B cell (primary cell): ENCODE data around the gene DEFB124. TPM values are rescaled to one million over a fixed set of nuclear protein-coding genes. Genes with fewer than 3 reads are reported as not detected.

ENCODE experiments used
- ATAC-seq: fragments of 200-7000 bp; cut with Tn5 transposase; one replicate; pipeline ENCODE4 v1.10.0; 2021; ENCODE audit warnings: low read depth, mild to moderate bottlenecking, moderate number of reproducible peaks, moderate library complexity
- CTCF ChIA-PET: fragments of 350-600 bp; sonication (Branson Sonifier 250); formaldehyde crosslinking; loops from one replicate; lab custom pipeline; 2021; ENCODE audit warnings: antibody characterized with exemption, inconsistent platforms; lab: Charles Lee
- POLR2A ChIA-PET: fragments of 350-600 bp; sonication (Branson Sonifier 250); formaldehyde crosslinking; loops from one replicate; lab custom pipeline; 2021; ENCODE audit warnings: antibody characterized with exemption; lab: Charles Lee
- DNase-seq: peaks from one replicate; pipeline ENCODE4 v3.0.0; 2013
- H2AFZ ChIP-seq: 2 replicates; pipeline ENCODE4 v1.6.1; 2012; ENCODE audit warnings: mild to moderate bottlenecking, low read depth, low read length; ENCODE audit not compliant: insufficient read depth, poor library complexity, severe bottlenecking
- H3K27ac ChIP-seq, 2 donors: 1 replicate in 1 of 2; 2 replicates in 1 of 2; pipeline ENCODE4 v1.5.1; 2012 to 2013; ENCODE audit warnings: low read length in 2 of 2, mild to moderate bottlenecking in 2 of 2, moderate library complexity in 1 of 2
- H3K27me3 ChIP-seq, 4 experiments: fragments of 200-600 bp in 1 of 4; sonication (generic) in 1 of 4; replicated peaks in 1 of 4; 1 replicate in 2 of 4; 2 replicates in 2 of 4; pipeline versions ENCODE4 v1.6.1 to v1.7.0; 2013 to 2016; ENCODE audit warnings: low read length in 3 of 4, mild to moderate bottlenecking in 2 of 4, mixed read lengths in 1 of 4, moderate library complexity in 1 of 4; ENCODE audit not compliant: insufficient read depth in 4 of 4, control insufficient read depth in 3 of 4; ENCODE audit errors: control extremely low read depth in 1 of 4
- H3K36me3 ChIP-seq, 2 experiments: replicated peaks in 1 of 2; 1 replicate in 1 of 2; 2 replicates in 1 of 2; pipeline versions ENCODE4 v1.6.1 to v1.7.1; 2013; ENCODE audit warnings: low read length in 1 of 2; ENCODE audit not compliant: insufficient read depth in 2 of 2, control insufficient read depth in 1 of 2; ENCODE audit errors: control extremely low read depth in 1 of 2, extremely low read depth in 1 of 2
- H3K4me1 ChIP-seq, 2 donors: fragments of 200-600 bp in 1 of 2; sonication (generic) in 1 of 2; 1 replicate in 1 of 2; 2 replicates in 1 of 2; pipeline versions ENCODE4 v1.5.1 to v1.6.1; 2013 to 2017; ENCODE audit warnings: low read length in 2 of 2; ENCODE audit not compliant: control insufficient read depth in 2 of 2, insufficient read depth in 2 of 2
- H3K4me2 ChIP-seq: replicated peaks from 2 replicates; pipeline ENCODE3; 2012; ENCODE audit warnings: mild to moderate bottlenecking, low read depth, low read length; ENCODE audit not compliant: poor library complexity, severe bottlenecking
- H3K4me3 ChIP-seq, 5 experiments: fragments of 200-600 bp in 1 of 5; sonication (generic) in 1 of 5; 1 replicate in 3 of 5; 2 replicates in 2 of 5; pipeline versions ENCODE4 v1.5.1 to v1.7.0; 2011 to 2016; ENCODE audit warnings: low read length in 4 of 5, mild to moderate bottlenecking in 4 of 5, low read depth in 2 of 5, control low read depth in 1 of 5, moderate library complexity in 1 of 5; ENCODE audit not compliant: insufficient read depth in 1 of 5; ENCODE audit errors: control extremely low read depth in 1 of 5, extremely low read depth in 1 of 5
- H3K79me2 ChIP-seq: fragments of 200-600 bp; sonication (generic); one replicate; pipeline ENCODE4 v1.6.0; 2016; ENCODE audit warnings: low read length; ENCODE audit not compliant: control insufficient read depth, insufficient read depth
- H3K9ac ChIP-seq: fragments of 200-600 bp; sonication (generic); 2 replicates; pipeline ENCODE4 v1.6.1; 2017; ENCODE audit warnings: mild to moderate bottlenecking, low read length, moderate library complexity
- H3K9me3 ChIP-seq, 3 donors: one replicate each; pipeline versions ENCODE4 v1.6.1 to v1.7.1; 2013; ENCODE audit warnings: low read length in 2 of 3; ENCODE audit not compliant: control insufficient read depth in 2 of 3, insufficient read depth in 1 of 3; ENCODE audit errors: control extremely low read depth in 1 of 3
- H4K20me1 ChIP-seq: 2 replicates; pipeline ENCODE4 v1.6.0; 2012; ENCODE audit warnings: mild to moderate bottlenecking, low read length; ENCODE audit not compliant: insufficient read depth, control insufficient read depth, poor library complexity, severe bottlenecking
- H3K27ac Mint-ChIP-seq: one replicate; pipeline ENCODE4 v1.8.0; 2021; ENCODE audit warnings: mixed read lengths
- H3K27me3 Mint-ChIP-seq: one replicate; pipeline ENCODE4 v1.8.0; 2021; ENCODE audit warnings: mixed read lengths
- H3K4me1 Mint-ChIP-seq: one replicate; pipeline ENCODE4 v1.8.0; 2021; ENCODE audit warnings: mixed read lengths
- H3K4me3 Mint-ChIP-seq: one replicate; pipeline ENCODE4 v1.8.0; 2021; ENCODE audit warnings: mixed read lengths
- H3K9me3 Mint-ChIP-seq: one replicate; pipeline ENCODE4 v1.8.0; 2022; ENCODE audit warnings: mixed read lengths; ENCODE audit not compliant: insufficient read depth
- EZH2 ChIP-seq: IDR thresholded peaks from 2 replicates; pipeline ENCODE4 v1.6.1; 2012; ENCODE audit warnings: borderline replicate concordance, low read depth, mild to moderate bottlenecking, moderate library complexity, low read length; ENCODE audit not compliant: insufficient read depth, poor library complexity, severe bottlenecking
- WGBS: methylation state at CpG from one replicate; pipeline ENCODE4 v1.1.5; 2013; ENCODE audit warnings: missing lambda C conversion rate; ENCODE audit not compliant: insufficient coverage; 5-methylcytosine and 5-hydroxymethylcytosine counted together
- intact Hi-C: fragments of 100-400 bp; cut with micrococcal nuclease; formaldehyde crosslinking; loops from one replicate; pipeline ENCODE4 v1.10.0; 2022
- polyA plus RNA-seq: library from polyadenylated mRNA; depleted of rRNA; stranded (reverse); fragments of >200 nt; gene quantifications from 2 replicates; pipeline ENCODE4 v1.2.3, GENCODE V29; 2012
- total RNA-seq, 2 donors: library from RNA; stranded (reverse); fragments of 120-200 nt in 1 of 2; gene quantifications; 1 replicate in 1 of 2; 2 replicates in 1 of 2; pipeline versions ENCODE4 v1.2.3 to v1.2.4, GENCODE V29; 2013 to 2022
- TF ChIP-seq, protein P1 (sequence below): fragments of 200-600 bp; IDR thresholded peaks from one replicate; pipeline ENCODE4 v1.8.0; 2022; ENCODE audit warnings: antibody characterized with exemption, mild to moderate bottlenecking

Gene DEFB124
- total and polyA plus RNA-seq, 2 donors (not counting 1 experiment from before 2014, with no cell fraction given) = not detected

- 100% methylated on average over 1 of the region's 8 CpGs for WGBS
- H3K36me3 ChIP-seq = no peaks in the 10 kb centered on the region
- H3K4me3 Mint-ChIP-seq = no peak overlapping the region
- CTCF ChIA-PET = interaction anchor here (1.0 to 2.9 kb wide), 2 partner anchors 10 to 52 kb away, joined by 4 to 6 read pairs; no protein-coding TSS in a partner anchor
- ATAC-seq (no peak), DNase-seq (no peak)
- no peaks in the 10 kb centered on the region for H3K4me1 Mint-ChIP-seq
- no peak overlapping the region for H3K4me3 ChIP-seq
- POLR2A ChIA-PET = no interaction called here
- peaks cover 0 to 2% (median 0%) of the 10 kb centered on the region in 4 experiments for H3K27me3 ChIP-seq
- no peak overlapping the region for H3K27ac Mint-ChIP-seq
- no peaks in the 10 kb centered on the region for H4K20me1 ChIP-seq
- peaks cover 0 to 6% (median 0%) of the 10 kb centered on the region in 3 donors for H3K9me3 ChIP-seq
- no peak overlapping the region for H2AFZ ChIP-seq
- TF ChIP-seq, protein P1, sequence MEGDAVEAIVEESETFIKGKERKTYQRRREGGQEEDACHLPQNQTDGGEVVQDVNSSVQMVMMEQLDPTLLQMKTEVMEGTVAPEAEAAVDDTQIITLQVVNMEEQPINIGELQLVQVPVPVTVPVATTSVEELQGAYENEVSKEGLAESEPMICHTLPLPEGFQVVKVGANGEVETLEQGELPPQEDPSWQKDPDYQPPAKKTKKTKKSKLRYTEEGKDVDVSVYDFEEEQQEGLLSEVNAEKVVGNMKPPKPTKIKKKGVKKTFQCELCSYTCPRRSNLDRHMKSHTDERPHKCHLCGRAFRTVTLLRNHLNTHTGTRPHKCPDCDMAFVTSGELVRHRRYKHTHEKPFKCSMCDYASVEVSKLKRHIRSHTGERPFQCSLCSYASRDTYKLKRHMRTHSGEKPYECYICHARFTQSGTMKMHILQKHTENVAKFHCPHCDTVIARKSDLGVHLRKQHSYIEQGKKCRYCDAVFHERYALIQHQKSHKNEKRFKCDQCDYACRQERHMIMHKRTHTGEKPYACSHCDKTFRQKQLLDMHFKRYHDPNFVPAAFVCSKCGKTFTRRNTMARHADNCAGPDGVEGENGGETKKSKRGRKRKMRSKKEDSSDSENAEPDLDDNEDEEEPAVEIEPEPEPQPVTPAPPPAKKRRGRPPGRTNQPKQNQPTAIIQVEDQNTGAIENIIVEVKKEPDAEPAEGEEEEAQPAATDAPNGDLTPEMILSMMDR = no peak
- no peak for TF ChIP-seq EZH2
- intact Hi-C loops = no loop called here
- no peak overlapping the region for H3K9ac ChIP-seq
- no peaks in the 10 kb centered on the region for H3K79me2 ChIP-seq
- no peak overlapping the region for H3K27ac ChIP-seq
- H3K27me3 Mint-ChIP-seq = peaks cover 34% of the 10 kb centered on the region
- H3K9me3 Mint-ChIP-seq = no peaks in the 10 kb centered on the region
- H3K4me1 ChIP-seq = no peaks in the 10 kb centered on the region
- H3K4me2 ChIP-seq = no peak overlapping the region
These were observed 25.2 kb downstream of the DEFB124 start for GRCh38 chr20:31449511-31450414.
